Endodermal cell (in vitro differentiated cells): ENCODE data around the gene TAAR1. TPM values are rescaled to one million over a fixed set of nuclear protein-coding genes. Genes with fewer than 3 reads are reported as not detected.

Experiments
- DNase-seq: peaks from one replicate; pipeline ENCODE4 v3.0.0-alpha.2; 2017
- H3K27ac ChIP-seq: 2 replicates; pipeline ENCODE4 v1.5.1; 2013; ENCODE audit warnings: mild to moderate bottlenecking, low read depth, low read length, moderate library complexity
- H3K27me3 ChIP-seq: 2 replicates; pipeline ENCODE4 v1.6.1; 2013; ENCODE audit warnings: mild to moderate bottlenecking, low read length, moderate library complexity; ENCODE audit not compliant: insufficient read depth, control insufficient read depth, poor library complexity, severe bottlenecking
- H3K36me3 ChIP-seq: 2 replicates; pipeline ENCODE4 v1.7.0; 2013; ENCODE audit warnings: mild to moderate bottlenecking, low read length, moderate library complexity; ENCODE audit not compliant: control insufficient read depth, insufficient read depth
- H3K4me1 ChIP-seq: one replicate; pipeline ENCODE4 v1.7.0; 2013; ENCODE audit warnings: low read length; ENCODE audit not compliant: control insufficient read depth, insufficient read depth
- H3K4me3 ChIP-seq: 2 replicates; pipeline ENCODE4 v1.5.1; 2013; ENCODE audit warnings: mild to moderate bottlenecking, low read length, moderate library complexity
- H3K9ac ChIP-seq: 2 replicates; pipeline ENCODE4 v1.6.1; 2013; ENCODE audit warnings: mild to moderate bottlenecking, low read length, moderate library complexity; ENCODE audit not compliant: poor library complexity, severe bottlenecking; ENCODE audit errors: extremely low read depth
- H3K9me3 ChIP-seq: 2 replicates; pipeline ENCODE4 v1.6.1; 2013; ENCODE audit warnings: mild to moderate bottlenecking, low read length, moderate library complexity; ENCODE audit not compliant: control insufficient read depth
- H3K27ac Mint-ChIP-seq: 2 replicates; pipeline ENCODE4 v1.8.0; 2020; ENCODE audit warnings: mixed read lengths
- H3K27me3 Mint-ChIP-seq: 2 replicates; pipeline ENCODE4 v1.8.0; 2021; ENCODE audit warnings: mild to moderate bottlenecking, mixed read lengths; ENCODE audit not compliant: insufficient read depth
- H3K36me3 Mint-ChIP-seq: 2 replicates; pipeline ENCODE4 v1.8.0; 2020; ENCODE audit warnings: low read depth, mixed read lengths
- H3K4me1 Mint-ChIP-seq: 2 replicates; pipeline ENCODE4 v1.8.0; 2020; ENCODE audit warnings: mixed read lengths
- H3K4me3 Mint-ChIP-seq: 2 replicates; pipeline ENCODE4 v1.8.0; 2020; ENCODE audit warnings: mild to moderate bottlenecking, moderate library complexity, mixed read lengths
- H3K9me3 Mint-ChIP-seq: 2 replicates; pipeline ENCODE4 v1.8.0; 2020; ENCODE audit warnings: mild to moderate bottlenecking, mixed read lengths
- CTCF ChIP-seq: fragments of 200-600 bp; sonication (generic); conservative IDR thresholded peaks from 2 replicates; pipeline ENCODE4 v1.5.0; 2021; ENCODE audit warnings: antibody characterized with exemption, mild to moderate bottlenecking
- WGBS, 2 experiments: methylation state at CpG; one replicate each; pipeline versions ENCODE4 v1.1.5 to v1.1.7; 2013; ENCODE audit warnings: missing lambda C conversion rate in 2 of 2, mixed read lengths in 1 of 2; ENCODE audit not compliant: insufficient coverage in 1 of 2, insufficient read length in 1 of 2; 5-methylcytosine and 5-hydroxymethylcytosine counted together
- total RNA-seq, 2 donors: library from RNA; stranded (reverse); fragmentation: NEBNext Ultra II Directional in 1 of 2; extraction: Animal tissue kit (Norgen Biotek cat#: 25700) in 1 of 2; gene quantifications; 2 replicates in 1 of 2; 3 replicates in 1 of 2; pipeline ENCODE4 v1.2.1, GENCODE V29; 2021

Gene TAAR1
- total RNA-seq, 2 donors from 2014 or later, result not detected

- H3K4me1 Mint-ChIP-seq, result peaks cover 2% of the 10 kb centered on the region
- WGBS, 2 experiments, result 83 to 96% methylated on average over 1 to 3 of the region's 4 CpGs
- no peaks in the 10 kb centered on the region for H3K27me3 ChIP-seq
- no peak overlapping the region for H3K27ac ChIP-seq
- no peak overlapping the region for H3K4me3 ChIP-seq
- no peak overlapping the region for H3K9ac ChIP-seq
- no peaks in the 10 kb centered on the region for H3K4me1 ChIP-seq
- H3K27me3 Mint-ChIP-seq, result no peaks in the 10 kb centered on the region
- no peaks in the 10 kb centered on the region for H3K36me3 Mint-ChIP-seq
- H3K36me3 ChIP-seq, result no peaks in the 10 kb centered on the region
- DNase-seq, result no peak
- no peak overlapping the region for H3K27ac Mint-ChIP-seq
- no peaks in the 10 kb centered on the region for H3K9me3 Mint-ChIP-seq
- TF ChIP-seq CTCF, result no peak
- peaks cover 4% of the 10 kb centered on the region for H3K9me3 ChIP-seq
- no peak overlapping the region for H3K4me3 Mint-ChIP-seq
Measured at GRCh38 chr6:132661906-132662305, 2.9 kb upstream of the TAAR1 start.

- TF ChIP-seq CTCF, result no peak
- H3K27me3 Mint-ChIP-seq, result no peaks in the 10 kb centered on the region
- no peak overlapping the region for H3K9ac ChIP-seq
- DNase-seq, result no peak
- no peak overlapping the region for H3K27ac Mint-ChIP-seq
- H3K4me1 Mint-ChIP-seq, result no peaks in the 10 kb centered on the region
- no peaks in the 10 kb centered on the region for H3K4me1 ChIP-seq
- no peaks in the 10 kb centered on the region for H3K9me3 Mint-ChIP-seq
- no peak overlapping the region for H3K27ac ChIP-seq
- no peaks in the 10 kb centered on the region for H3K27me3 ChIP-seq
- WGBS, 2 experiments, result 90 to 91% methylated on average over 3 of the region's 3 CpGs
- no peak overlapping the region for H3K4me3 Mint-ChIP-seq
- H3K9me3 ChIP-seq, result no peaks in the 10 kb centered on the region
- no peak overlapping the region for H3K4me3 ChIP-seq
- no peaks in the 10 kb centered on the region for H3K36me3 ChIP-seq
- H3K36me3 Mint-ChIP-seq, result no peaks in the 10 kb centered on the region
Measured at GRCh38 chr6:132651062-132651461, 7.9 kb downstream of the TAAR1 start.

GRCh38 chr6:132650429-132650828, 8.6 kb downstream of the TAAR1 start:
- H3K27me3 ChIP-seq, result no peaks in the 10 kb centered on the region
- no peaks in the 10 kb centered on the region for H3K9me3 ChIP-seq
- no peaks in the 10 kb centered on the region for H3K4me1 Mint-ChIP-seq
- no peaks in the 10 kb centered on the region for H3K9me3 Mint-ChIP-seq
- H3K36me3 ChIP-seq, result no peaks in the 10 kb centered on the region
- no peak for TF ChIP-seq CTCF
- no peaks in the 10 kb centered on the region for H3K27me3 Mint-ChIP-seq
- 86 to 94% methylated on average over 1 of the region's 1 CpG for WGBS, 2 experiments
- no peak overlapping the region for H3K27ac Mint-ChIP-seq
- no peaks in the 10 kb centered on the region for H3K36me3 Mint-ChIP-seq
- H3K9ac ChIP-seq, result no peak overlapping the region
- H3K4me1 ChIP-seq, result no peaks in the 10 kb centered on the region
- DNase-seq, result no peak
- H3K4me3 ChIP-seq, result no peak overlapping the region
- H3K27ac ChIP-seq, result no peak overlapping the region
- no peak overlapping the region for H3K4me3 Mint-ChIP-seq
